ENCODE data around the gene SOX8.

The SOX8 gene

GRCh38 chr16:965487-965886, 16.1 kb upstream of the SOX8 start:
- TF ChIP-seq, protein P1, sequence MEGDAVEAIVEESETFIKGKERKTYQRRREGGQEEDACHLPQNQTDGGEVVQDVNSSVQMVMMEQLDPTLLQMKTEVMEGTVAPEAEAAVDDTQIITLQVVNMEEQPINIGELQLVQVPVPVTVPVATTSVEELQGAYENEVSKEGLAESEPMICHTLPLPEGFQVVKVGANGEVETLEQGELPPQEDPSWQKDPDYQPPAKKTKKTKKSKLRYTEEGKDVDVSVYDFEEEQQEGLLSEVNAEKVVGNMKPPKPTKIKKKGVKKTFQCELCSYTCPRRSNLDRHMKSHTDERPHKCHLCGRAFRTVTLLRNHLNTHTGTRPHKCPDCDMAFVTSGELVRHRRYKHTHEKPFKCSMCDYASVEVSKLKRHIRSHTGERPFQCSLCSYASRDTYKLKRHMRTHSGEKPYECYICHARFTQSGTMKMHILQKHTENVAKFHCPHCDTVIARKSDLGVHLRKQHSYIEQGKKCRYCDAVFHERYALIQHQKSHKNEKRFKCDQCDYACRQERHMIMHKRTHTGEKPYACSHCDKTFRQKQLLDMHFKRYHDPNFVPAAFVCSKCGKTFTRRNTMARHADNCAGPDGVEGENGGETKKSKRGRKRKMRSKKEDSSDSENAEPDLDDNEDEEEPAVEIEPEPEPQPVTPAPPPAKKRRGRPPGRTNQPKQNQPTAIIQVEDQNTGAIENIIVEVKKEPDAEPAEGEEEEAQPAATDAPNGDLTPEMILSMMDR (conservative IDR thresholded peaks at IDR 0.05; ENCODE audit: low read depth, low read length): no peak
- DNase-seq (ENCODE audit: low read depth): no peak

DNA sequence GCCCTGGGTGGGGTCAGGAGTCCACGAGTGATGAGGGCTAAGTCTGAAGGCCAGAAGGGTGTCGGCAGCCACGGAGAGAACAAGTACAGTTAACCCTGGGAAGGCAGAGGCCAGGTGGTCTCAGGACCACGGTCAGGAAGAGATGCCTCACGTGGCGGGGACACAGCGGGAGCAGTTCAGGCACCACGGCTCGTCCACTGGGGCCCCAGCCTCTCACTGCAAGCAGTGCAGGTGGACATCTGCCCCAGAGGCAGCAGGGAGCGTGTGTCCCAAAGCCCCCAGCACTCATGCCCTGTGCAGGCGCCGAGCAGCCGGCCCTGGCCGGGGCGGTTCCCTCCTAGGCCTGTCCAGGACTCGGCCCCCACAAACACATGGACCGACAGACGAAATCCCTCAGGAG, 15.5 kb upstream of the SOX8 start:
- TF ChIP-seq, protein P1 (conservative IDR thresholded peaks at IDR 0.05; ENCODE audit: low read depth, low read length): no peak
- no peak for DNase-seq (ENCODE audit: low read depth)
- no peak overlapping the region for H3K4me3 ChIP-seq (ENCODE audit: low read length)

More at GRCh38 chr16:965487-965886, 16.1 kb upstream of the SOX8 start:
- no peak overlapping the region for H3K4me3 ChIP-seq (ENCODE audit: low read length)

- no peak for DNase-seq (ENCODE audit: low read depth)
- TF ChIP-seq, protein P1 (conservative IDR thresholded peaks at IDR 0.05; ENCODE audit: low read depth, low read length): no peak
- H3K4me3 ChIP-seq (ENCODE audit: low read length): no peak overlapping the region
These were observed 15.1 kb upstream of the SOX8 start for GRCh38 chr16:966505-966904.

DNA sequence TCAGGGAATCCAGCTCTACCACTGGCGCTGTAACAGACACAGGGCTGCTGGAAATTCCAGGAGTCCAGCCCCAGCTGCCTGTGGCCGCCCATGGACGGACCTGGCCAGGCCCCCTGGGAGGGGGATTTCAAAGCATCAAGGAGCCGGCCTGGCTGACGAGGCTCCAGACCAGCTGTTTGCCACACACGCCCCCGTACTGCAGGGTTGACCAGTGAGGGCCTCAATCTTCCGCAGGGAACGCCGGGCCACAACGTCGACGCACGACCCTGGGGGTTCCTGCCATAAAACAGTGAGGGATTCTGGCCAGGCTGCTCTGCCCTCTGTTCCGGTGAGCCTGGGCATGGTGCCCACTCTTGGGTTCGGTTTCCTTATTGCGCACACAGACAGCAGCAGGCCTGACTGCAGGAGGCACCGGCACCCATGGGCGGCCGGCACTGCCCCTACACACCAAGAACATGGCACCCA, 14.5 kb upstream of the SOX8 start:
- TF ChIP-seq, protein P1 (conservative IDR thresholded peaks at IDR 0.05; ENCODE audit: low read depth, low read length): no peak
- DNase-seq (ENCODE audit: low read depth): no peak
- H3K4me3 ChIP-seq (ENCODE audit: low read length): no peak overlapping the region

GRCh38 chr16:967546-968295, 13.8 kb upstream of the SOX8 start:
- DNase-seq (ENCODE audit: low read depth): no peak
- H3K4me3 ChIP-seq (ENCODE audit: low read length): no peak overlapping the region
- TF ChIP-seq, protein P1 (conservative IDR thresholded peaks at IDR 0.05; ENCODE audit: low read depth, low read length): no peak

DNA sequence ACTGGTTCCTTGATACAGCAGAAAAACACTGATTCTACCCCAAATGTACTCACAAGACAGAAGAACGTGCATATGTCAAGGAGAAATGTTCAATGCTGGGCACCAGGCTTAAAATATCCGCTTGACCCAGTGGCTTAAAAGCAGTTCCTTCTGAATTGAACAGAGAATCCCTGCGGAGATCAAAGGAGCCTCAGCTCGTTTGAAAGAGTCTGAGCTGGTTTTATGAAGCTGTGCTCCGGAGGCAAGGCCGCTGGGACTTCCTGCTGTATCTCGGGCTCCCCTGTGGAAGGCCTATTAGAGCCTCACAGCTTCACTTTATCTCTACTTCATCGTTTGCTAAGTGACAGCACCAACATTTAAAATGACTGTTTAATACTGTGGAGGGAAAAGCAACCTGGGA, 12.9 kb upstream of the SOX8 start:
- DNase-seq (ENCODE audit: low read depth): no peak
- no peak overlapping the region for H3K4me3 ChIP-seq (ENCODE audit: low read length)
- TF ChIP-seq, protein P1 (conservative IDR thresholded peaks at IDR 0.05; ENCODE audit: low read depth, low read length): no peak

Data from retinal pigment epithelial cell (primary cell).